Left ventricle myocardium inferior (tissue), 1 donor: ENCODE measurements around the gene SPRY4. TPM values are rescaled to one million over a fixed set of nuclear protein-coding genes. Genes with fewer than 3 reads are reported as not detected.

ENCODE experiments used
- DNase-seq: peaks from one replicate; pipeline ENCODE4 v3.0.0-alpha.2; 2020
- H3K27ac ChIP-seq: fragments of 200-600 bp; replicated peaks from 2 replicates; pipeline ENCODE4 v1.8.0; 2021
- H3K27me3 ChIP-seq: fragments of 200-600 bp; 2 replicates; pipeline ENCODE4 v1.8.0; 2021; ENCODE audit warnings: low read depth
- H3K36me3 ChIP-seq: fragments of 200-600 bp; 2 replicates; pipeline ENCODE4 v1.8.0; 2021
- H3K4me1 ChIP-seq: fragments of 200-600 bp; 2 replicates; pipeline ENCODE4 v1.8.0; 2021
- H3K4me3 ChIP-seq: fragments of 200-600 bp; 2 replicates; pipeline ENCODE4 v1.8.0; 2021; ENCODE audit warnings: mild to moderate bottlenecking, moderate library complexity
- H3K9me3 ChIP-seq: fragments of 200-600 bp; replicated peaks from 2 replicates; pipeline ENCODE4 v1.8.0; 2021
- CTCF ChIP-seq: fragments of 200-600 bp; IDR thresholded peaks from 2 replicates; pipeline ENCODE4 v1.8.0; 2021; ENCODE audit warnings: antibody characterized with exemption, mild to moderate bottlenecking, borderline replicate concordance
- intact Hi-C: fragments of 100-400 bp; cut with micrococcal nuclease; formaldehyde crosslinking; loops from one replicate; pipeline ENCODE4 v1.11.0; 2022
- total RNA-seq: library from RNA; stranded (reverse); fragmentation: NEBNext Ultra II Directional; extraction: Animal tissue kit (Norgen Biotek cat#: 25700); gene quantifications from one replicate; pipeline ENCODE4 v1.2.1, GENCODE V29; 2021
- donor health status: DM: no; HTN: yes; CAD: no; lungs with severe emphysema.

SPRY4 gene
- total RNA-seq, 1 donor from 2014 or later, result 10.2 TPM

GRCh38 chr5:142283304-142283703 is 41.5 kb downstream of the SPRY4 start:
- no peaks in the 10 kb centered on the region for H3K27me3 ChIP-seq
- no peaks in the 10 kb centered on the region for H3K36me3 ChIP-seq
- intact Hi-C loops, result no loop called here
- H3K9me3 ChIP-seq, result no peaks in the 10 kb centered on the region
- DNase-seq, result no peak
- peaks cover 52% of the 10 kb centered on the region for H3K4me1 ChIP-seq
- H3K4me3 ChIP-seq, result no peak overlapping the region
- no peak for TF ChIP-seq CTCF
- H3K27ac ChIP-seq, result no peak overlapping the region

GRCh38 chr5:142281966-142282365 is 42.9 kb downstream of the SPRY4 start:
- Histone ChIP-seq H3K9me3 (no peaks in the 10 kb centered on the region), H3K36me3 (no peaks in the 10 kb centered on the region), H3K4me1 (peaks cover 39% of the 10 kb centered on the region), H3K4me3 (no peak overlapping the region), H3K27ac (peak overlapping the region; percentile 89), H3K27me3 (no peaks in the 10 kb centered on the region)
- intact Hi-C loops, result no loop called here
- no peak for TF ChIP-seq CTCF
- no peak for DNase-seq

GRCh38 chr5:142281008-142281367 is 43.8 kb downstream of the SPRY4 start:
- Histone ChIP-seq H3K36me3 (no peaks in the 10 kb centered on the region), H3K27ac (peak overlapping the region; percentile 89), H3K4me1 (peaks cover 39% of the 10 kb centered on the region), H3K9me3 (no peaks in the 10 kb centered on the region), H3K4me3 (no peak overlapping the region), H3K27me3 (no peaks in the 10 kb centered on the region)
- TF ChIP-seq CTCF, result no peak
- intact Hi-C loops, result no loop called here
- DNase-seq, result peak; percentile 38

GRCh38 chr5:142280066-142281007 is 44.5 kb downstream of the SPRY4 start:
- DNase-seq, result peak; percentile 75
- intact Hi-C loops, result no loop called here
- Histone ChIP-seq H3K36me3 (no peaks in the 10 kb centered on the region), H3K4me3 (peak overlapping the region; percentile 2), H3K4me1 (peaks cover 39% of the 10 kb centered on the region), H3K27me3 (no peaks in the 10 kb centered on the region), H3K27ac (peak overlapping the region; percentile 89), H3K9me3 (no peaks in the 10 kb centered on the region)
- no peak for TF ChIP-seq CTCF

GRCh38 chr5:142278627-142279026 is 46.2 kb downstream of the SPRY4 start:
- Histone ChIP-seq H3K27ac (peak overlapping the region; percentile 89), H3K36me3 (no peaks in the 10 kb centered on the region), H3K27me3 (no peaks in the 10 kb centered on the region), H3K9me3 (no peaks in the 10 kb centered on the region), H3K4me3 (no peak overlapping the region), H3K4me1 (peaks cover 39% of the 10 kb centered on the region)
- intact Hi-C loops, result no loop called here
- DNase-seq, result no peak
- TF ChIP-seq CTCF, result no peak
